ENCODE measurements around the gene NOD1. TPM values are rescaled to one million over a fixed set of nuclear protein-coding genes. Genes with fewer than 3 reads are reported as not detected.

The NOD1 gene
- total RNA-seq, 1 donor from 2014 or later: 32.7 TPM

GRCh38 chr7:30433082-30433481 lies 45.5 kb downstream of the NOD1 start:
- Mint-ChIP-seq H3K9me3 (ENCODE audit: unreplicated experiment) (no peaks in the 10 kb centered on the region), H3K36me3 (ENCODE audit: low read depth, unreplicated experiment) (peaks cover 61% of the 10 kb centered on the region), H3K27ac (ENCODE audit: unreplicated experiment) (no peak overlapping the region), H3K4me1 (ENCODE audit: unreplicated experiment) (peaks cover 27% of the 10 kb centered on the region), H3K4me3 (ENCODE audit: unreplicated experiment) (no peak overlapping the region), H3K27me3 (ENCODE audit: unreplicated experiment) (peaks cover 17% of the 10 kb centered on the region)
- TF ChIP-seq CTCF (IDR thresholded peaks at IDR 0.05; ENCODE audit: unreplicated experiment): no peak
- DNase-seq (ENCODE audit: low spot score): no peak

- peaks cover 65% of the 10 kb centered on the region for H3K36me3 Mint-ChIP-seq (ENCODE audit: low read depth, unreplicated experiment)
- H3K9me3 Mint-ChIP-seq (ENCODE audit: unreplicated experiment): no peaks in the 10 kb centered on the region
- H3K4me3 Mint-ChIP-seq (ENCODE audit: unreplicated experiment): no peak overlapping the region
- H3K27me3 Mint-ChIP-seq (ENCODE audit: unreplicated experiment): peaks cover 13% of the 10 kb centered on the region
- H3K4me1 Mint-ChIP-seq (ENCODE audit: unreplicated experiment): peaks cover 27% of the 10 kb centered on the region
- no peak overlapping the region for H3K27ac Mint-ChIP-seq (ENCODE audit: unreplicated experiment)
- no peak for DNase-seq (ENCODE audit: low spot score)
- no peak for TF ChIP-seq CTCF (IDR thresholded peaks at IDR 0.05; ENCODE audit: unreplicated experiment)
Observed at GRCh38 chr7:30430777-30431176, 47.8 kb downstream of the NOD1 start.

GRCh38 chr7:30430276-30430675 lies 48.3 kb downstream of the NOD1 start:
- H3K36me3 Mint-ChIP-seq (ENCODE audit: low read depth, unreplicated experiment): peaks cover 70% of the 10 kb centered on the region
- peaks cover 13% of the 10 kb centered on the region for H3K27me3 Mint-ChIP-seq (ENCODE audit: unreplicated experiment)
- DNase-seq (ENCODE audit: low spot score): no peak
- peaks cover 27% of the 10 kb centered on the region for H3K4me1 Mint-ChIP-seq (ENCODE audit: unreplicated experiment)
- no peak overlapping the region for H3K4me3 Mint-ChIP-seq (ENCODE audit: unreplicated experiment)
- H3K9me3 Mint-ChIP-seq (ENCODE audit: unreplicated experiment): no peaks in the 10 kb centered on the region
- TF ChIP-seq CTCF (IDR thresholded peaks at IDR 0.05; ENCODE audit: unreplicated experiment): no peak
- H3K27ac Mint-ChIP-seq (ENCODE audit: unreplicated experiment): no peak overlapping the region

- Mint-ChIP-seq H3K9me3 (ENCODE audit: unreplicated experiment) (no peaks in the 10 kb centered on the region), H3K36me3 (ENCODE audit: low read depth, unreplicated experiment) (peaks cover 68% of the 10 kb centered on the region), H3K27ac (ENCODE audit: unreplicated experiment) (no peak overlapping the region), H3K4me1 (ENCODE audit: unreplicated experiment) (peaks cover 18% of the 10 kb centered on the region), H3K27me3 (ENCODE audit: unreplicated experiment) (peaks cover 11% of the 10 kb centered on the region), H3K4me3 (ENCODE audit: unreplicated experiment) (no peak overlapping the region)
- no peak for TF ChIP-seq CTCF (IDR thresholded peaks at IDR 0.05; ENCODE audit: unreplicated experiment)
- DNase-seq (ENCODE audit: low spot score): no peak
Observed at GRCh38 chr7:30429156-30429530, 49.4 kb downstream of the NOD1 start.

GRCh38 chr7:30428246-30429155 lies 50.1 kb downstream of the NOD1 start:
- TF ChIP-seq CTCF (IDR thresholded peaks at IDR 0.05; ENCODE audit: unreplicated experiment): no peak
- H3K9me3 Mint-ChIP-seq (ENCODE audit: unreplicated experiment): no peaks in the 10 kb centered on the region
- DNase-seq (ENCODE audit: low spot score): no peak
- H3K4me1 Mint-ChIP-seq (ENCODE audit: unreplicated experiment): peaks cover 11% of the 10 kb centered on the region
- H3K36me3 Mint-ChIP-seq (ENCODE audit: low read depth, unreplicated experiment): peaks cover 66% of the 10 kb centered on the region
- no peak overlapping the region for H3K4me3 Mint-ChIP-seq (ENCODE audit: unreplicated experiment)
- no peak overlapping the region for H3K27ac Mint-ChIP-seq (ENCODE audit: unreplicated experiment)
- peaks cover 7% of the 10 kb centered on the region for H3K27me3 Mint-ChIP-seq (ENCODE audit: unreplicated experiment)
